GM12872 (cell line): ENCODE results near the gene HELZ2.

Source experiments
- TF ChIP-seq, protein P1 (sequence below): IDR thresholded peaks from 3 replicates; pipeline ENCODE4 v1.5.1; 2011; ENCODE audit warnings: low read depth, mild to moderate bottlenecking, low read length, moderate library complexity; ENCODE audit not compliant: insufficient read depth

The HELZ2 gene

DNA sequence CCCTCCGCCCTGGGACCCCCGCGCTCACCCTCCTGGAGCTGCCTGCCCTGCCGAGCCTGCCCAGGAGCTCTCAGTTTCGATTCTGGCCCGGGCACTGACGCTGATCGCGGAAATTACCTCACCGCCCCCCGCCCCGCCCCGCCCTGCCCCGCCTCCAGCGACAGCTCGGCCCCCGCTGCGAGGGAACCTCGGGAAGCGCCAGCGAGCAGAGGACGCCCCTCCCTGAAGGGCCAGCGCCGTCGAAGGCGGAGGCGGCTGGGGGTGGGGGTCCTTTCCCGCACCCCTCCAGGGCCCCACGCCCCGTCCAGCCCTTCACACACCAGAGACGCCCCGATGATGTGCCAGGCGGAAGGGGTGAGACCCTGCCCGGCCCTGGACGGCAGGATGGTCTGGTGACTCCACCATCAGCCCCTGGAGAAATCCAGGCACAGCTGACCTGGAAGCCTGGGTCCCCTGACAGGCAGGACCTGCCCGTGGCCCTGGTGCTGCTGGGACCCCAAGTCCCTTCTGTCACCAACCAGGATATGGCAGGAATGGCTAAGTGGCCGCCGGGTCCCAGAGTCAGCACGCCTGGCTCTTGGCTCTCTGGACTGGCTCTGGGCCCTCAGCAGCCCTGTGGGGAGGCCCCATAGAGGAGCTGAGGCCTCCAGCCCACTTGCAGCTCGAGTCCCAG lies at the start of gene HELZ2:
Gene HELZ2 (minus strand): TSS at position 84 of the 673 bp plus-strand sequence. CDS start 1,854 bp downstream, outside the sequence.
- TF ChIP-seq, protein P1, sequence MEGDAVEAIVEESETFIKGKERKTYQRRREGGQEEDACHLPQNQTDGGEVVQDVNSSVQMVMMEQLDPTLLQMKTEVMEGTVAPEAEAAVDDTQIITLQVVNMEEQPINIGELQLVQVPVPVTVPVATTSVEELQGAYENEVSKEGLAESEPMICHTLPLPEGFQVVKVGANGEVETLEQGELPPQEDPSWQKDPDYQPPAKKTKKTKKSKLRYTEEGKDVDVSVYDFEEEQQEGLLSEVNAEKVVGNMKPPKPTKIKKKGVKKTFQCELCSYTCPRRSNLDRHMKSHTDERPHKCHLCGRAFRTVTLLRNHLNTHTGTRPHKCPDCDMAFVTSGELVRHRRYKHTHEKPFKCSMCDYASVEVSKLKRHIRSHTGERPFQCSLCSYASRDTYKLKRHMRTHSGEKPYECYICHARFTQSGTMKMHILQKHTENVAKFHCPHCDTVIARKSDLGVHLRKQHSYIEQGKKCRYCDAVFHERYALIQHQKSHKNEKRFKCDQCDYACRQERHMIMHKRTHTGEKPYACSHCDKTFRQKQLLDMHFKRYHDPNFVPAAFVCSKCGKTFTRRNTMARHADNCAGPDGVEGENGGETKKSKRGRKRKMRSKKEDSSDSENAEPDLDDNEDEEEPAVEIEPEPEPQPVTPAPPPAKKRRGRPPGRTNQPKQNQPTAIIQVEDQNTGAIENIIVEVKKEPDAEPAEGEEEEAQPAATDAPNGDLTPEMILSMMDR, result no peak

- TF ChIP-seq, protein P1, result no peak
These were observed 48.7 kb upstream of the HELZ2 start for GRCh38 chr20:63622732-63623131.

GRCh38 chr20:63622096-63622495 lies 48.1 kb upstream of the HELZ2 start:
- TF ChIP-seq, protein P1, result no peak

DNA sequence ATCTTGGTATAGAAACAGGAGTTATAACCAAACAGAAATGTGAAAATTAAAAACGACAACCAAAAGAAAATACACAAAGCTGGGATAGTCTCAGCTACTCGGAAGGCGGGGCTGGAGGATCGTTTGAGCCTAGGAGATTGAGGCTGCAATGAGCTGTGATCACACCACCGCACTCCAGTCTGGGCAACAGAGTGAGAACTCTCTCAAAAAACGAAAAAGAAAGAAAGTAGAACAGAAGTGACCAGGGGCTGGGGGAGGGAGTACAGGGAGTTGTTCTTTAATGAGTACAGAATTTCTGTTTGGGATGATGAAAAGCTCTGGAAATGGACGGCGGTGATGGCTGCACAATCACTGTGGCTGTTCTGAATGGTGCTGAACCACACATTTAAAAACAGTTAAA lies 47.0 kb upstream of the HELZ2 start:
- TF ChIP-seq, protein P1, result no peak

- TF ChIP-seq, protein P1, result no peak
These were observed 45.5 kb upstream of the HELZ2 start for GRCh38 chr20:63619505-63619904.

- TF ChIP-seq, protein P1, result no peak
These were observed 45.0 kb upstream of the HELZ2 start for GRCh38 chr20:63619086-63619485.

DNA sequence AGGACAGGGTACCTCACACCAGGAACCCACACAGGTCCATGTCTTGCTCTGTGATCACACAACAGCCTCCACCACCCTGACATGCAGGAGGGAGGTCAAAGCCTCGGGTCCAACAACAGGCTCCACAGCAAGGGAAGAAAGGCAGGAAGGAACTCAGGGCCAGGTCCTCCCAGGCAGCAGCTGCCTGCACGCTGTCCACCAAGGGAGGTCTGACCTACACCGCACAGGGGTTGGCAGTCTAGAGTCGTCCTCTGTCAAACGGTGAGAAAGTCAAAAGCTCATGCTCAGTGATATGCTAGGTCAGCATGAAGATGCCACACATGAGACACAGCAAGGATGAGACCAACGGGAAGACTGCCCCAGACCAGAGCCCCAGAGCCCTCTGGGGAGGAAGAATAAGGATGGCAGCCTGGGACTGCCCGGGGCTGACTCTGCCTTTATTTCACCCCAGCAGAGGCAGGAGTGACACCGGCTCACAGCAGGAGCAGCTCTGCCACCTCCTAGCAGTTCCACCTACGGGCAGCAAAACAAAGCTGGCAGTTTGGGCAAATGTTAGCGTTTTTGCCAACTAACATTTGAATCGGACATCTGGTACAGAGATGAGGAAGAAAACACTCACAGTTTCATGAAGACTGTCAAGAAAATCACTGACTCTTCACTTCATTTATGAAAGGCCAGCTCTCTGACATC lies 44.4 kb upstream of the HELZ2 start:
- TF ChIP-seq, protein P1, result no peak
